BLaER1 treated with 17β-estradiol and CSF1 and Interleukin-3, amounts not matched to agents 10 nM and 100 nM (cell line): ENCODE data around the gene ZNF692.
A peak's percentile ranks its signal among the peaks of the same experiment; 100 is the strongest.
"Not testable (repeated sequence)": the region's sequence is repeated elsewhere in the genome, so short reads cannot be mapped to it uniquely, and the experiment has no call there.

Source experiments
- H3K27ac ChIP-seq, 11 experiments: shearing (Covaris generic); formaldehyde crosslinking; 2 replicates each; pipeline ENCODE4 v1.8.1; 2022
- H3K27me3 ChIP-seq, 11 experiments: shearing (Covaris generic); formaldehyde crosslinking; 2 replicates each; pipeline ENCODE4 v1.8.1; 2022
- H3K36me3 ChIP-seq, 11 experiments: shearing (Covaris generic); formaldehyde crosslinking; 2 replicates each; pipeline ENCODE4 v1.8.1; 2022
- H3K4me1 ChIP-seq, 10 experiments: shearing (Covaris generic); formaldehyde crosslinking; 2 replicates each; pipeline ENCODE4 v1.8.1; 2022
- H3K4me2 ChIP-seq, 11 experiments: shearing (Covaris generic); formaldehyde crosslinking; 2 replicates each; pipeline ENCODE4 v1.8.1; 2022
- H3K4me3 ChIP-seq, 10 experiments: shearing (Covaris generic); formaldehyde crosslinking; 2 replicates each; pipeline ENCODE4 v1.8.1; 2022
- H3K9ac ChIP-seq, 11 experiments: shearing (Covaris generic); formaldehyde crosslinking; 2 replicates each; pipeline ENCODE4 v1.8.1; 2022
- H3K9me3 ChIP-seq, 11 experiments: shearing (Covaris generic); formaldehyde crosslinking; replicated peaks in 1 of 11; 2 replicates each; pipeline ENCODE4 v1.8.1; 2022
- H4K20me1 ChIP-seq, 11 experiments: shearing (Covaris generic); formaldehyde crosslinking; 2 replicates each; pipeline ENCODE4 v1.8.1; 2022
- Cebpa-rat ChIP-seq, 11 experiments: shearing (Covaris generic); IDR thresholded peaks; 2 replicates each; pipeline ENCODE4 v1.8.1; 2022

ZNF692 gene

DNA sequence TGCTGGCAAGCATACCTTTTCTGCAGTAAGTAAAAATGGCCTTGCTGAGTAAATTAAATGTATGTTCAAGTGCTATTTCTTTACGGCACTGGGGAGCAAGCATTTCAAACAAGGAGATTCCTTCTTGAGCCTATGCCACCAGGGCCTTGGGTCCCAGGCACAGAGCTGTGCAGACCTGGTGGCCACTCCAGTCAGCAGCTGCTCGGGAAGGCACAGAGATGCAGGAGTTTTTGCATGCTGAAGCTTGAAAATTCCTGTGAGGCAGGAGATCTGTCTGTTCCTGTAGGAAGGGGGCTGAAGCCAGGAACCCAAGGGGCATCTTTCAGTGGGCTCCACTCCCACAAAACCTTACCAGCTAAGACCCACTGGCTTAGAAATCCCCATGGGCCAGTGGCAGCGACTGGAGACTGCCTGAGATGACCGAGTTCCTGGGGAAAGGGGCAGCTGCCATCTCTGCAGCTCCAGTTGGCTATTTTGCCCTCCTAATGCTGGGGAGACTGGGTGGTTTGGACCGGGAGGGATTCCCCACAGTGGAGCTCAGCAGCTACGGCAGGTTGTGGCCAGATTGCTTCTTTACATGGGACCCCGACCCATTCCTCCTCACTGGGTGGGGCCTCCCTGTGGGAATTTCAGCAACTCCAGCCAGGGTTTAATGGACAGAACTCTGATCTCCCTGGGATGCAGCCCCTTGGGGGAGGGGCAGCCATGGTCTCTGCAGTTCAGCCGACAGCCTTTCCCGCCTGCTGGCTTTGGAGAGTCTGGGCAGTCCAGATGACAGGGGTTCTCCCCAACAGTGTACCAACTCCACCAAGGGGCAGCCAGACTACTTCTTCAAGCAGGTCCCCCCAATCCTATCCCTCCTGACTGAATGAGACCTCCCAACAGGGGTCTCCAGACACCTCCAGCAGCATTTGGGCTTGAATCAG, 38.8 kb upstream of the ZNF692 start:
- no peak overlapping the region for H3K4me2 ChIP-seq
- no peaks in the 10 kb centered on the region for H3K27me3 ChIP-seq
- peaks cover 0 to 23% (median 10%) of the 10 kb centered on the region in 10 experiments; a peak in 14 of 20 replicates for H3K4me1 ChIP-seq
- no peaks in the 10 kb centered on the region; a peak in 1 of 22 replicates for H3K9me3 ChIP-seq
- TF ChIP-seq Cebpa-rat (IDR thresholded peaks at IDR 0.05), result no peak
- H3K9ac ChIP-seq, result no peak overlapping the region
- H4K20me1 ChIP-seq, result no peaks in the 10 kb centered on the region
- H3K36me3 ChIP-seq, result no peaks in the 10 kb centered on the region
- no peak overlapping the region for H3K27ac ChIP-seq
- no peak overlapping the region for H3K4me3 ChIP-seq

DNA sequence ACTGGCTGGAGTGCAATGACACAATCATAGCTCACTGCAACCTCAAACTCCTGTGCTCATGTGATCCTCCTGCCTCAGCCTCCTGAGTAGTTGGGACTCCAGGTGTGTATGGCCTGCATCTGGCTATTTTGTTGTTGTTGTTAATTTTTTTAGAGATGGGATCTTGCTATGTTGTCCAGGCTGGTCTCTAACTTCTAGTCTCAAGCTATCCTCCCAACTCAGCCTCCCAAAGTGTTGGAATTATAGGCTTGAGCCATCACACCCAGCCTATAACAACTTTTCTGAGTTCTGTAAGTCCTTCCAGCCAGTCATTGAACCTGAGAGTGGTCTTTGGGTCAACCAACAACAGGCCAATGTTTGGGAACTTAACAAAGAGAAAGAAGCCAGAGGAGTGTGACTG, 36.0 kb upstream of the ZNF692 start:
- no peak overlapping the region for H3K4me3 ChIP-seq
- H3K27me3 ChIP-seq, result no peaks in the 10 kb centered on the region
- peak overlapping the region in 2 of 11 experiments; percentile 3 to 20; a peak in 3 of 22 replicates for H3K27ac ChIP-seq
- H3K9me3 ChIP-seq, result no peaks in the 10 kb centered on the region; a peak in 1 of 22 replicates
- H3K4me1 ChIP-seq, result peaks cover 0 to 28% (median 10%) of the 10 kb centered on the region in 10 experiments; a peak in 14 of 20 replicates
- no peaks in the 10 kb centered on the region for H3K36me3 ChIP-seq
- no peaks in the 10 kb centered on the region for H4K20me1 ChIP-seq
- peak overlapping the region in 7 of 11 experiments; percentile 10 to 52 (median 23); a peak in 12 of 22 replicates for H3K4me2 ChIP-seq
- H3K9ac ChIP-seq, result no peak overlapping the region
- TF ChIP-seq Cebpa-rat (IDR thresholded peaks at IDR 0.05), result no peak

DNA sequence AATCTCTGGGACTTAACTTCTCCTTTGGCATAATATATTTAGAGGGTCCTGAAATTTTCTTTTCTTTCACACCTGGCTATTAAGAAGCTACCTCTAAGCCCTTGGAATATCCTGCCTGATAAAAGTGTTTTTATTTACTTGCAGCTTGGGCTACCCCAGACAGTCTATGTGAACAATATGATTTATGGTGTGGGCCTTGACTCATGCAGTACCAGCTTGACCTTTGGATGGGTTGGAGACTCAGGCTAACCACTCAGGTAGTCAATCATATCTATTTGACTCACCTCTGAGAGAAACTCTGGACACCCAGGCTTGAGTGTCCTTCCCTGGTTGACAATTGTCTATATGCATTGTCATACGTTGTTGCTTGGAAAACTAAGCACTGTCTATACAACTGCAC, 33.7 kb upstream of the ZNF692 start:
- Histone ChIP-seq H3K9ac (no peak overlapping the region), H3K27me3 (no peaks in the 10 kb centered on the region), H3K9me3 (no peaks in the 10 kb centered on the region; a peak in 1 of 22 replicates), H3K27ac (no peak overlapping the region), H3K36me3 (no peaks in the 10 kb centered on the region), H3K4me3 (no peak overlapping the region), H3K4me2 (peak overlapping the region in 3 of 11 experiments; percentile 9 to 15 (median 12); a peak in 2 of 22 replicates), H3K4me1 (peaks cover 0 to 24% (median 10%) of the 10 kb centered on the region in 10 experiments; a peak in 14 of 20 replicates), H4K20me1 (no peaks in the 10 kb centered on the region)
- TF ChIP-seq Cebpa-rat (IDR thresholded peaks at IDR 0.05), result no peak

DNA sequence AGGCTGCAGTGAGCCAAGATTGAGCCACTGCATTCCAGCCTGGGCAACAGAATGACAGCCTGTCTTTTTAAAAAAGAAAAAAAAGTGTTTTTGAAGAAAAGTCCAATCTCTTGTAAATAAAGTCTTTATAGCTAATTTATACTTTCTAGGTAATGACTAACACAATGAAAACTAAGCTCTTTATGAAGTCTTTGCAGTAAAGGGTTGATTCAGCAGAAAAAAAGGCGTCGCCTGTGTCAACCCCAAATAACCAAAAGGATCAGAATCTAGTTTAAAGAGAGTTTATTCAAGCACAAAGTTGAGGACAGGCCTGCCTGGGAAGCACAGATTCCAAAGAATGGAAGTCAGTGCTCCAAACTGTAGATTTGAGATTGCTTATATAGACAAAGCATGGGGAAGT, 32.9 kb upstream of the ZNF692 start:
- no peaks in the 10 kb centered on the region for H4K20me1 ChIP-seq
- H3K4me1 ChIP-seq, result peaks cover 0 to 31% (median 11%) of the 10 kb centered on the region in 10 experiments; a peak in 14 of 20 replicates
- no peak overlapping the region for H3K9ac ChIP-seq
- no peak overlapping the region for H3K4me3 ChIP-seq
- H3K9me3 ChIP-seq, result no peaks in the 10 kb centered on the region
- H3K4me2 ChIP-seq, result no peak overlapping the region
- no peak overlapping the region for H3K27ac ChIP-seq
- H3K27me3 ChIP-seq, result no peaks in the 10 kb centered on the region
- TF ChIP-seq Cebpa-rat (IDR thresholded peaks at IDR 0.05), result no peak
- H3K36me3 ChIP-seq, result no peaks in the 10 kb centered on the region

DNA sequence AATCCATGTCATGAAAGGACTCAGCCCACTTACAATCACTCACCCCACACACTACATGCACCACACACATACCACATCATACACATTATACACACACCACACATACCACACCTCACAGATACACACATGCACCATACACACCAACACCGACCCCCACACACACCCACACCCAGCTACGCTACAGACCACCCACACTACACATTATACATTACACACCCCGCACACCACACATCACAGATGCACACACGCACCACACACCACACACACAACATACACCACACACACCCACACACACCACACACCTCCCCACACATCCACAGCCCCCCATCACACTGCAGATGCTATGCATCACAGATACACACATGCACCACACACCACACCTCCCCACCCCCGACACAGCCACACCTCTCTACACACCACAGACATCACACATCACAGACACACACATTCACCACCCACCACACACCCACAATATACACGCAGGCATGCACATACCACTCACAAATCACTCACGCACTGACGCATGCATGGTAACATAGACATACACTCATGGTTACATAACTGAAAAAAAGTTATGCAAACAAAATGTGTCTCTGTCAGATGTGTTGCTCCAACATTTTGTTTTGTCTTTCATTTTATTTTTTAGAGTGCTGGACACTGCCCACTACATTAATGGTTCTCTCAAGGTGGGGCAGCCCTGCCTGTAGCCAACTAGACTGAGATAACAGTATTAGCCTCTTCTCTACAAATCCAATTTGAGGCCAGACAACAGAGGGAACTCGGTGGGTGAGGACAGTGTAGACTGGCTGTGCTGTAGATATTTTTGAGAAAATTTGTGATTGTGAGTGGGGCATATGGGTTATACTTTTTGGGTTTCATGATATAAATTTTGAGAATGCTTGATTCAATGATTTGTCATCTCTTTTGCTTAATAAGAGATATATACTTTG, 31.9 kb upstream of the ZNF692 start:
- no peaks in the 10 kb centered on the region for H3K9me3 ChIP-seq
- no peak overlapping the region for H3K27ac ChIP-seq
- no peaks in the 10 kb centered on the region for H4K20me1 ChIP-seq
- H3K9ac ChIP-seq, result no peak overlapping the region
- peaks cover under 1 to 41% (median 20%) of the 10 kb centered on the region in 10 experiments for H3K4me1 ChIP-seq
- TF ChIP-seq Cebpa-rat (IDR thresholded peaks at IDR 0.05), result no peak
- no peaks in the 10 kb centered on the region for H3K36me3 ChIP-seq
- H3K4me2 ChIP-seq, result no peak overlapping the region
- H3K27me3 ChIP-seq, result no peaks in the 10 kb centered on the region
- no peak overlapping the region for H3K4me3 ChIP-seq

DNA sequence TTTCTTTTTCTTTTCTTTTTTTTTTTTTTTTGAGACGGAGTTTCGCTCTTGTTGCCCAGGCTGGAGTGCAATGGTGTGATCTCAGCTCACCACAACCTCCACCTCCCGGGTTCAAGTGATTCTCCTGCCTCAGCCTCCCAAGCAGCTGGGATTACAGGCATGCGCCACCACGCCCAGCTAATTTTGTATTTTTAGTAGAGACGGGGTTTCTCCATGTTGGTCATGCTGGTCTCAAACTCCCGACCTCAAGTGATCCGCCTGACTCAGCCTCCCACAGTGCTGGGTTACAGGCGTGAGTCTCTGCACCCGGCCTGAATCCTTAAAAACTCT, 31.0 kb upstream of the ZNF692 start:
- not testable (repeated sequence) for H3K9me3 ChIP-seq, H4K20me1 ChIP-seq, H3K4me3 ChIP-seq, H3K9ac ChIP-seq, H3K36me3 ChIP-seq, H3K27me3 ChIP-seq, H3K27ac ChIP-seq, H3K4me2 ChIP-seq
- H3K4me1 ChIP-seq, result peaks cover 9 to 44% (median 25%) of the 10 kb centered on the region in 10 experiments

DNA sequence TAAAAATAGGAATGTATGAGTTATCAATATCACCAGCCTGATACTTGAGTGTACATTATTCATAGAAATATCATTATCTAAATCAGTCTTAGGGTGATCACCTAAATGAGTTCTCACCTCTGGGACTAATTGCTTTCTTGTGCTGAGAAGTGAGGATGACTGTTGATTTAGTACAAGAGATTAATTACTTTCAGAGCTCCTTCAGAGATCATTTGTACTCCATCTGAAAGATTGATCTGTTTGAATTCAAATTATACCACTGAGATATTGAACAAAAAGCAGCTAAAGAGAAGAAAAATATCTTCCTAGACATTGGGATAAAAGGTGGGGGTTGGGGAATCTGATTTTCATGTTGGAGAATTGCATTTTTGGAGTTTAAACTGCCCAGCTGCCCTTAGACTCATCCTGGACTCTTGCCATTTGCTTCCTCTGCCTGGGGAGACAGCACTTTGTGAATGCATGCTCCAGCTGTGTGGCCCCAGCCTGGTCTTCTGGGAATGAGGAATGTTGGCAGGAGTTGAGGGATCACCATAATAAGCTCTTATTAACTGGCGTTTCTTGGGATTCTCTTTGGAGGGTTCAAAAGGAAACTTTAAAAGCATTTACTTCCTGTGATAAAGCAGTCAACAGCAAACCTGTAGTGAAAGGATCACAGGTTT, 27.5 kb upstream of the ZNF692 start:
- H3K9me3 ChIP-seq, result peaks cover 0 to 7% (median 0%) of the 10 kb centered on the region in 11 experiments; a peak in 1 of 22 replicates
- no peaks in the 10 kb centered on the region for H3K27me3 ChIP-seq
- H3K9ac ChIP-seq, result no peak overlapping the region
- H3K4me3 ChIP-seq, result no peak overlapping the region
- no peaks in the 10 kb centered on the region for H4K20me1 ChIP-seq
- peak overlapping the region in 9 of 11 experiments; percentile 30 to 84 (median 73); a peak in 17 of 22 replicates for H3K4me2 ChIP-seq
- H3K36me3 ChIP-seq, result no peaks in the 10 kb centered on the region
- no peak overlapping the region for H3K27ac ChIP-seq
- no peak for TF ChIP-seq Cebpa-rat (IDR thresholded peaks at IDR 0.05)
- H3K4me1 ChIP-seq, result peaks cover 9 to 34% (median 23%) of the 10 kb centered on the region in 10 experiments

DNA sequence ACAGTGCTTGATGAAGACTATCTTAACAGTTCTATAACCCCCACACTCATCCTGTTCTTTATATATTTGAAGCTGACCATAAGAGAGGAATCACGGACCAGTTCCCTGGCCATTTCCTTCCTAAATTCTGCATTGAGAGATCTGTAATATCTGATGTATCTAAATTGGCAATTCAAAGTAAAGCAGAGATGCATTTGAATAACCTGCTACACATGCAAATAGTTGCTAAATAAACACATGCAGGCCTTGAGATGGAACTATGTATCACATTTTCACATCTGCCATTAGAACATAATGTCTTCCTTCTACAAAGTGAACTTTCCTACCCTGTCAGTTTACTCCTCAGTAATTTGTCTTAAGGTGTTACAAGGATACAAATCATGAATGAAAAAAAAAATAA, 26.8 kb upstream of the ZNF692 start:
- H3K9me3 ChIP-seq, result peaks cover 0 to 7% (median 0%) of the 10 kb centered on the region in 11 experiments; a peak in 1 of 22 replicates
- 0 out of 22 replicates have a peak overlapping the region, but pooled peaks of 1 of the 11 experiments have one; percentile 37 for H3K27ac ChIP-seq
- no peak overlapping the region for H3K9ac ChIP-seq
- no peak for TF ChIP-seq Cebpa-rat (IDR thresholded peaks at IDR 0.05)
- no peaks in the 10 kb centered on the region for H4K20me1 ChIP-seq
- H3K4me2 ChIP-seq, result peak overlapping the region; percentile 23 to 84 (median 73); a peak in 20 of 22 replicates
- H3K4me3 ChIP-seq, result peak overlapping the region in 1 of 10 experiments; percentile 11; a peak in 1 of 20 replicates
- H3K4me1 ChIP-seq, result peaks cover 9 to 34% (median 23%) of the 10 kb centered on the region in 10 experiments
- no peaks in the 10 kb centered on the region for H3K27me3 ChIP-seq
- no peaks in the 10 kb centered on the region for H3K36me3 ChIP-seq
